Diencephalon (tissue), 1 donor: ENCODE results near the gene PRR20G. TPM values are rescaled to one million over a fixed set of nuclear protein-coding genes. Genes with fewer than 3 reads are reported as not detected.

Experiments
- small RNA-seq: library from RNA; depleted of rRNA; stranded (forward); fragments of <200 nt; gene quantifications from one replicate; pipeline ENCODE3, GENCODE V24; 2014
- total RNA-seq: library from RNA; depleted of rRNA; stranded (reverse); fragments of >200 nt; gene quantifications from one replicate; pipeline ENCODE4 v1.2.3, GENCODE V29; 2014

PRR20G gene
- total RNA-seq = not detected

GRCh38 chr3:127287840-127288239, at the start of gene PRR20G:
PRR20G (minus strand) TSS chr3:127288046; CDS start chr3:127287365, 681 bp downstream.

Small RNA genes within 50 kb of the gene (small RNA-seq; reads per million reads assigned to genes)
- not detected for gene RNU6-1047P

Other genes starting within 250 kb of the PRR20G start
- not detected for gene PRR23E, start 94.9 kb downstream of the PRR20G start, total RNA-seq